ENCODE measurements around the gene PLXNC1. TPM values are rescaled to one million over a fixed set of nuclear protein-coding genes. Genes with fewer than 3 reads are reported as not detected.

The PLXNC1 gene
- total and polyA plus RNA-seq, 4 donors: 0.71 to 12.0 (median 3.3) TPM

- Histone ChIP-seq H3K9me3 (ENCODE audit: control insufficient read depth in 4 of 4, low read length in 3 of 4) (no peaks in the 10 kb centered on the region), H3K27me3 (ENCODE audit: control insufficient read depth in 4 of 4, insufficient read depth in 4 of 4, low read length in 3 of 4) (peaks cover 0 to 3% (median 0%) of the 10 kb centered on the region in 4 donors), H3K4me3 (ENCODE audit: low read depth in 1 of 3, low read length in 3 of 3) (no peak overlapping the region), H3K9ac (ENCODE audit: low read depth in 1 of 2, low read length in 2 of 2) (no peak overlapping the region), H3K36me3 (ENCODE audit: control insufficient read depth in 4 of 4, insufficient read depth in 3 of 4, low read depth in 1 of 4, low read length in 3 of 4) (no peaks in the 10 kb centered on the region), H3K27ac (ENCODE audit: low read depth in 1 of 2, low read length in 2 of 2) (no peak overlapping the region), H3K4me1 (ENCODE audit: control insufficient read depth in 4 of 4, insufficient read depth in 4 of 4, low read length in 3 of 4) (peaks cover 2 to 7% (median 5%) of the 10 kb centered on the region in 4 donors)
- no peak for DNase-seq (ENCODE audit: low spot score)
- WGBS: 67% methylated on average over 5 of the region's 5 CpGs
- TF ChIP-seq RXRA (IDR thresholded peaks at IDR 0.05): no peak
- TF ChIP-seq JUND (IDR thresholded peaks at IDR 0.05): no peak
- TF ChIP-seq NR2F2 (IDR thresholded peaks at IDR 0.05): no peak
- TF ChIP-seq EGR1 (IDR thresholded peaks at IDR 0.05; ENCODE audit: low read depth in 2 of 2): no peak
- no peak for TF ChIP-seq YY1 (IDR thresholded peaks at IDR 0.05)
- TF ChIP-seq SP1 (IDR thresholded peaks at IDR 0.05): no peak
Measured at GRCh38 chr12:94143951-94144350, 4.4 kb upstream of the PLXNC1 start.

GRCh38 chr12:94144781-94145180 lies 3.6 kb upstream of the PLXNC1 start:
- Histone ChIP-seq H3K27ac (ENCODE audit: low read depth in 1 of 2, low read length in 2 of 2) (no peak overlapping the region), H3K36me3 (ENCODE audit: control insufficient read depth in 4 of 4, insufficient read depth in 3 of 4, low read depth in 1 of 4, low read length in 3 of 4) (no peaks in the 10 kb centered on the region), H3K4me1 (ENCODE audit: control insufficient read depth in 4 of 4, insufficient read depth in 4 of 4, low read length in 3 of 4) (peaks cover 5 to 15% (median 13%) of the 10 kb centered on the region in 4 donors), H3K27me3 (ENCODE audit: control insufficient read depth in 4 of 4, insufficient read depth in 4 of 4, low read length in 3 of 4) (peaks cover 0 to 4% (median under 1%) of the 10 kb centered on the region in 4 donors), H3K9ac (ENCODE audit: low read depth in 1 of 2, low read length in 2 of 2) (no peak overlapping the region), H3K4me3 (ENCODE audit: low read depth in 1 of 3, low read length in 3 of 3) (no peak overlapping the region), H3K9me3 (ENCODE audit: control insufficient read depth in 4 of 4, low read length in 3 of 4) (no peaks in the 10 kb centered on the region)
- WGBS: 76% methylated on average over 3 of the region's 3 CpGs
- TF ChIP-seq CTCF (IDR thresholded peaks at IDR 0.05; ENCODE audit: low read depth, low read length, missing input control): no peak
- TF ChIP-seq HNF4G (IDR thresholded peaks at IDR 0.05): no peak
- no peak for TF ChIP-seq REST (IDR thresholded peaks at IDR 0.05)
- TF ChIP-seq RXRA (IDR thresholded peaks at IDR 0.05): no peak
- TF ChIP-seq FOXA2 (IDR thresholded peaks at IDR 0.05): no peak
- no peak for TF ChIP-seq NR2F2 (IDR thresholded peaks at IDR 0.05)
- DNase-seq (ENCODE audit: low spot score): no peak

- Histone ChIP-seq H3K27me3 (ENCODE audit: control insufficient read depth in 4 of 4, insufficient read depth in 4 of 4, low read length in 3 of 4) (peaks cover 0 to 4% (median 1%) of the 10 kb centered on the region in 4 donors), H3K9me3 (ENCODE audit: control insufficient read depth in 4 of 4, low read length in 3 of 4) (no peaks in the 10 kb centered on the region), H3K36me3 (ENCODE audit: control insufficient read depth in 4 of 4, insufficient read depth in 3 of 4, low read depth in 1 of 4, low read length in 3 of 4) (no peaks in the 10 kb centered on the region), H3K4me1 (ENCODE audit: control insufficient read depth in 4 of 4, insufficient read depth in 4 of 4, low read length in 3 of 4) (peaks cover 8 to 21% (median 18%) of the 10 kb centered on the region in 4 donors), H3K9ac (ENCODE audit: low read depth in 1 of 2, low read length in 2 of 2) (no peak overlapping the region), H3K27ac (ENCODE audit: low read depth in 1 of 2, low read length in 2 of 2) (no peak overlapping the region), H3K4me3 (ENCODE audit: low read depth in 1 of 3, low read length in 3 of 3) (no peak overlapping the region)
- no peak for DNase-seq (ENCODE audit: low spot score)
- 56% methylated on average over 12 of the region's 12 CpGs for WGBS
- TF ChIP-seq FOXA2 (IDR thresholded peaks at IDR 0.05): no peak
- peak; percentile 79 to 80 for TF ChIP-seq RAD21 (IDR thresholded peaks at IDR 0.05)
- TF ChIP-seq CTCF (IDR thresholded peaks at IDR 0.05; ENCODE audit: low read depth, low read length, missing input control): peak; percentile 45
Measured at GRCh38 chr12:94145191-94145983, 3.0 kb upstream of the PLXNC1 start.
